Retinal pigment epithelial cell (primary cell): ENCODE measurements around the gene CASP8.
A peak's percentile ranks its signal among the peaks of the same experiment; 100 is the strongest.

Experiments
- DNase-seq: peaks from one replicate; pipeline ENCODE4 v3.0.0-alpha.2; 2010; ENCODE audit warnings: low read depth
- H3K4me3 ChIP-seq: 2 replicates; pipeline ENCODE4 v1.5.1; 2011; ENCODE audit warnings: mild to moderate bottlenecking, low read length, control low read depth, moderate library complexity
- TF ChIP-seq, protein P1 (sequence below): conservative IDR thresholded peaks from 2 replicates; pipeline ENCODE4 v1.5.1; 2011; ENCODE audit warnings: low read depth, low read length, control low read depth, inconsistent platforms

The CASP8 gene

DNA sequence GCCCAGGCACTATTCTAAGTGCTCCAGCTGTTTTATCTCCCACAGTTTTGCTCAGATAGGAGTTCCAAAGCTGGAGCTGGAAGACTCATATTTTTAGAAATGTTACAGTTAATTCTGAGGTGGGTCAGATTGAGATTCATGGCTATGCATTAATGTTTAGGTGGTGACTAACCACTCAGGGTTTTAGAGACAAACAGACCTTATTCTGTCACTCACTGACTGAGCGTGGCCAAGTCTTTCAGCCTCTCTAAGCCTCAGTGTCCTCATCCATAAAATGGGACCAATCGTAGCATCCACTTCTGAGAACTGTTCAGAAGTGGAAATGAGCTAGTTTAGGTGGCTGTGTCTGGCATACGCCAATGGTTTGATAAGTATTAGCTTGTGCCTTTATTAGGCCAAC lies 4.3 kb upstream of the CASP8 start:
- no peak overlapping the region for H3K4me3 ChIP-seq
- TF ChIP-seq, protein P1, sequence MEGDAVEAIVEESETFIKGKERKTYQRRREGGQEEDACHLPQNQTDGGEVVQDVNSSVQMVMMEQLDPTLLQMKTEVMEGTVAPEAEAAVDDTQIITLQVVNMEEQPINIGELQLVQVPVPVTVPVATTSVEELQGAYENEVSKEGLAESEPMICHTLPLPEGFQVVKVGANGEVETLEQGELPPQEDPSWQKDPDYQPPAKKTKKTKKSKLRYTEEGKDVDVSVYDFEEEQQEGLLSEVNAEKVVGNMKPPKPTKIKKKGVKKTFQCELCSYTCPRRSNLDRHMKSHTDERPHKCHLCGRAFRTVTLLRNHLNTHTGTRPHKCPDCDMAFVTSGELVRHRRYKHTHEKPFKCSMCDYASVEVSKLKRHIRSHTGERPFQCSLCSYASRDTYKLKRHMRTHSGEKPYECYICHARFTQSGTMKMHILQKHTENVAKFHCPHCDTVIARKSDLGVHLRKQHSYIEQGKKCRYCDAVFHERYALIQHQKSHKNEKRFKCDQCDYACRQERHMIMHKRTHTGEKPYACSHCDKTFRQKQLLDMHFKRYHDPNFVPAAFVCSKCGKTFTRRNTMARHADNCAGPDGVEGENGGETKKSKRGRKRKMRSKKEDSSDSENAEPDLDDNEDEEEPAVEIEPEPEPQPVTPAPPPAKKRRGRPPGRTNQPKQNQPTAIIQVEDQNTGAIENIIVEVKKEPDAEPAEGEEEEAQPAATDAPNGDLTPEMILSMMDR, result no peak
- no peak for DNase-seq

DNA sequence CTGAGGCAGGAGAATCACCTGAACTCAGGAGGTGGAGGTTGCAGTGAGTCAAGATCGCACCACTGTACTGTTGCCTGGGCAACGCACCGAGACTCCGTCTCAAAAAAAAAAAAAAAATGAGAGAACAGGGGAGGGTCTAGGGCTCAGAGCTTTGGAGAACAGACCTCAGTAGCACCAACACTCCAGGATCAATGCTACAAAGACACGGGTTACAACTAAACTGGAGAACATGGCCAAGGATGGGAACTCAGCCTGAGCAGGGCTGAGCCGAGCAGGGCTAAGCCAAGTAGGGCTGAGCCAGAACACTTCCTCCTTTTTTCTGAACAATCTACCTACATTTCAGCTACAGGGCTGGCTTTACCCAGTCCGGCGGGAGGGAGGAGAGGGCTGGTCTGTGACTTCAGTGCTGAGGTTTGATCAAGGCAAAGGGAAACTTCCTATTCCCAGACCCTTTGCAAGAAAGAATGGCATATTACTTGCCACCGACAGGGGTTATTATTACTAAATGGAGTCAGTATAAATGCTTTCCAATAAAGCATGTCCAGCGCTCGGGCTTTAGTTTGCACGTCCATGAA lies 2.9 kb upstream of the CASP8 start:
- TF ChIP-seq, protein P1, result no peak
- peak overlapping the region; percentile 53 for H3K4me3 ChIP-seq
- DNase-seq, result no peak

DNA sequence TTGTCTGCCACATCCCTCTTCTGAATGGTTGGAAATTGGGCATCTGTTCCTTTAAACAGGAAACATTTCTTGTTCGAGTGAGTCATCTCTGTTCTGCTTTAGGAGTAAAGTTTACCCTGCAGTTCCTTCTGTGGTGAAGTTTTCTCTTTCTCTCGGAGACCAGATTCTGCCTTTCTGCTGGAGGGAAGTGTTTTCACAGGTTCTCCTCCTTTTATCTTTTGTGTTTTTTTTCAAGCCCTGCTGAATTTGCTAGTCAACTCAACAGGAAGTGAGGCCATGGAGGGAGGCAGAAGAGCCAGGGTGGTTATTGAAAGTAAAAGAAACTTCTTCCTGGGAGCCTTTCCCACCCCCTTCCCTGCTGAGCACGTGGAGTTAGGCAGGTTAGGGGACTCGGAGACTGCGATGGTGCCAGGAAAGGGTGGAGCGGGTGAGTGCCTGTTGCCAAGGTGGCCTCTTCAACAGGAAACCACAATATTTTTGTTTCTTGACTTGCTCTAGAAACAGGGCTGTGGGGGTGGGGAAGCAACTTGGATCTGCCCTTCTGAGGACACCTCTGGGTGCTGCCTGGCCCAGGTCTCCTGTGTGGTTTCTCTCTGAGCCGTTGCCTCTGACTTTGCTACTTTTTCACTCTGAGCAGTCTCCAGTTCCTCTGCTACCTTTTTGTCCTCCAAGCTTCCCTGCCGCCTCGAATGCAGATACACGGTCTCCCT lies 2.2 kb upstream of the CASP8 start:
- TF ChIP-seq, protein P1, result no peak
- peak; percentile 49 for DNase-seq
- H3K4me3 ChIP-seq, result peak overlapping the region; percentile 53

DNA sequence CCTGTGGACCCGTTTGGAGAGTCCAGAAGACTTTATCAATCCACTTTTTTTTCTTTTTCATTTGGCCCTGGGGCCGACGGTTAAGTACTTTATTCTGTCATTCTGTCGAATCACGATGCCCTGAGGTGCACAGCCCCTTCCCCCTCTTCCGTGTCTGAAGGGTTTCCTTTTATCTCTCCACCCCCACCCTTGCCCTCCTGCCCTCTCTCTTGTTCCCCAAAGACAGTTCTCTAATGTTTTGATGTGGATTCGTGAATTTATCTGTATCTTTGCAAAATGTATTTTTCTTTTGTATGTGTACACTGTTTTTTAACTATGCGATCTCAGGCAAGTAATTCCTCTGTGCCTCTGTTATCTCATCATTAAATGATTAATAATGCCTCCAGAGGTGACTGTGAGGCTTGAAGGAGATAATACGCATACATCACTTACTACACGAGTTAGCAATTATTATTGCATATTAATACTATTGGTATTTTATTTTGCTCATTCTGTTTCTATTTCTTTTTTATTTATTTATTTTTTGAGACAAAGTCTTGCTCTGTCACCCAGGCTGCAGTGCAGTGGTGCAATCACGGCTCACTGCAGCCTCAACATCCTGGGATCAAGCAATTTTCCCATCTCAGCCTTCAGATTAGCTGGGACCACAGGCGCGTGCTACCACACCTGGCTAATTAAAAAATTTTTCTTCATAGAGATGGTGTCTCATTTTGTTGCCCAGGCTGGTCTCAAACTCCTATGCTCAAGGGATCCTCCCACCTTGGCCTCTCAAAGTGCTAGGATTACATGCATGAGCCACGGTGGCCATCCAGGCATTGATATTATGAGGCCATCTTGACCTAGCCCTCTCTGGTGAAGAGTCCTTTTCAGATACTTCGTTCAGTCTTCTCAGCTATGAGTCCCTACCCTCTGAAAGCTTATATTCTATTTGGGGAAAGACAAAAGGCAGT lies 1.4 kb upstream of the CASP8 start:
- H3K4me3 ChIP-seq, result peak overlapping the region; percentile 53
- no peak for DNase-seq
- TF ChIP-seq, protein P1, result no peak

DNA sequence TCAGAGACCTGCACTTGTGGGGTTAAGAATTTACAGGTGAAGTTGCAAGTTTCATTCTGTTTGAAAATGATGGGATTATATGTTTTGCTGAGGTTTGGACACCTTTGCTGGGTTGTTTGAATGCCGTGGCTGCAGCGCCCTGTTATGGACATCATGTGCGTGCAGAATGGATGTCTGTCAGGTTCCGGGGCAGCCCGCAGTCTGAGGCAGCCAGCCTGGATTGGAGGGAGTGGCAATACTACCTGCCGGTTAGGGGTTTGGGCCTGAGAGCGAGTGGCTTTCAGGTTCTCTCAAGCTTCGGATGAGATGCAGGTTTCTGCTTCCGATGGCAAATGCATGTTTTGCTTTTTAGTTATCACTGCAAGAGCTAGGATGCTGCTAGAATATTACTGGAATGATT lies 1.1 kb downstream of the CASP8 start:
- no peak for DNase-seq
- H3K4me3 ChIP-seq, result no peak overlapping the region
- TF ChIP-seq, protein P1, result no peak

DNA sequence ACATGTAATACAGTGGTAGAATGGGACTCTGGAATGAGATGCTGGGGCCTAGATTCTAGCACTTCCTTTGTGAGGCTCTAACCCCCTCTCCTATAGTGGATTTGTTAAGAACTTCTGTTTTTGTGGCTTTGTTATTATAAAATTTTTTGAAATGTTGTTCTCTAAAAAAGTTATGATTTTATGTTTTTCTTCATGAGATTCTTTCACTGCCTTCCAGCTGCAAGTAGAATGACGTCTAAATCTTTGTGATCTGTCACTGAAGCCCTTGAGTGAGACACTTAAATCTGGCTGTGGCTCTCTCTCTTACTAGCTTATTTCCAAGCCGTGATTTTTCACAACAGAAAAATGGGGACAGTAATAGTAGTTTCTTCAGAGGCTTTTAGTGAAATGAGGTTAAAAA lies 1.6 kb downstream of the CASP8 start:
- H3K4me3 ChIP-seq, result no peak overlapping the region
- no peak for DNase-seq
- TF ChIP-seq, protein P1, result no peak
